ENCODE measurements around the gene SAPCD1. TPM values are rescaled to one million over a fixed set of nuclear protein-coding genes. Genes with fewer than 3 reads are reported as not detected.

SAPCD1 gene
- polyA plus RNA-seq, 3 donors, result 10.4 TPM; not detected in 2

DNA sequence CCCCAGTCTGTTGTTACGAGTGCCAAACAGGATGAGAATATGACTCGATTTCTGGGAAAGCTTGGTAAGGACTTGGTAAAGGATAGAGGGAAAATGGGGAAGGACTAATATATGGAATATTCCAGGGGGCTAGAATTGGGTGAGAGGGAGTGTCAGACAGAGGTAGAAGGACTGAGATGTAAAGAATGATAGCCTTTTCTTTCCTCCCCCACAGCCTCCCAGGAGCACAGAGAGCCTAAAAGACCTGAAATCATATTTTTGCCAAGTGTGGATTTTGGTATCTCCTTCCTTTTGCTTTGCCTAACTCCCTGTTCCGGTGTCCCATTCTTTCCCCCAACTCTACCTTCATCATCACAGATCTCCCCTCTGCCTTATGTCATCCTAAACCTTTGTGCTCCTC, 19.6 kb upstream of the SAPCD1 start:
- H3K27ac Mint-ChIP-seq, result peak overlapping the region in 2 of 7 donors; percentile 10 to 12
- TF ChIP-seq, protein P1, sequence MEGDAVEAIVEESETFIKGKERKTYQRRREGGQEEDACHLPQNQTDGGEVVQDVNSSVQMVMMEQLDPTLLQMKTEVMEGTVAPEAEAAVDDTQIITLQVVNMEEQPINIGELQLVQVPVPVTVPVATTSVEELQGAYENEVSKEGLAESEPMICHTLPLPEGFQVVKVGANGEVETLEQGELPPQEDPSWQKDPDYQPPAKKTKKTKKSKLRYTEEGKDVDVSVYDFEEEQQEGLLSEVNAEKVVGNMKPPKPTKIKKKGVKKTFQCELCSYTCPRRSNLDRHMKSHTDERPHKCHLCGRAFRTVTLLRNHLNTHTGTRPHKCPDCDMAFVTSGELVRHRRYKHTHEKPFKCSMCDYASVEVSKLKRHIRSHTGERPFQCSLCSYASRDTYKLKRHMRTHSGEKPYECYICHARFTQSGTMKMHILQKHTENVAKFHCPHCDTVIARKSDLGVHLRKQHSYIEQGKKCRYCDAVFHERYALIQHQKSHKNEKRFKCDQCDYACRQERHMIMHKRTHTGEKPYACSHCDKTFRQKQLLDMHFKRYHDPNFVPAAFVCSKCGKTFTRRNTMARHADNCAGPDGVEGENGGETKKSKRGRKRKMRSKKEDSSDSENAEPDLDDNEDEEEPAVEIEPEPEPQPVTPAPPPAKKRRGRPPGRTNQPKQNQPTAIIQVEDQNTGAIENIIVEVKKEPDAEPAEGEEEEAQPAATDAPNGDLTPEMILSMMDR (IDR thresholded peaks at IDR 0.05), result no peak
- WGBS (ENCODE audit: insufficient coverage), result no CpG with 5 or more reads among the region's 3 CpGs
- DNase-seq, result no peak
- Histone ChIP-seq H3K27ac (ENCODE audit: low read depth in 1 of 2, low read length in 2 of 2) (no peak overlapping the region), H3K4me3 (replicated peaks in 1 of 3; ENCODE audit: low read depth in 2 of 3, low read length in 3 of 3) (no peak overlapping the region), H3K79me2 (ENCODE audit: insufficient read depth, low read length) (peaks cover 23% of the 10 kb centered on the region), H4K20me1 (ENCODE audit: insufficient read depth, low read length) (no peaks in the 10 kb centered on the region), H3K9me3 (replicated peaks in 1 of 2; ENCODE audit: control insufficient read depth in 1 of 2, insufficient read depth in 1 of 2, low read length in 2 of 2) (no peaks in the 10 kb centered on the region), H3K4me1 (ENCODE audit: control insufficient read depth in 1 of 2, insufficient read depth in 2 of 2, low read length in 2 of 2) (peaks cover 28 to 38% of the 10 kb centered on the region in 2 donors), H3K4me2 (replicated peaks; ENCODE audit: extremely low read depth, low read length, poor library complexity, severe bottlenecking) (no peak overlapping the region), H2AFZ (ENCODE audit: insufficient read depth, low read depth, low read length, poor library complexity, severe bottlenecking) (no peak overlapping the region), H3K36me3 (replicated peaks in 1 of 2; ENCODE audit: control insufficient read depth in 1 of 2, insufficient read depth in 2 of 2, low read length in 2 of 2) (peaks cover 0 to 19% of the 10 kb centered on the region in 2 donors), H3K9ac (ENCODE audit: insufficient read depth, low read length, poor library complexity, severe bottlenecking) (no peak overlapping the region), H3K27me3 (ENCODE audit: control insufficient read depth in 2 of 2, insufficient read depth in 2 of 2, low read length in 2 of 2) (no peaks in the 10 kb centered on the region)
- no peaks in the 10 kb centered on the region for H3K9me3 Mint-ChIP-seq
- H3K27me3 Mint-ChIP-seq (ENCODE audit: low read depth in 3 of 3), result peaks cover 0 to 2% (median 0%) of the 10 kb centered on the region in 3 donors
- no peak overlapping the region for H3K4me3 Mint-ChIP-seq
- H3K4me1 Mint-ChIP-seq, result peaks cover 36% of the 10 kb centered on the region
- peaks cover 19 to 29% of the 10 kb centered on the region in 2 donors for H3K36me3 Mint-ChIP-seq
- intact Hi-C loops (cut with micrococcal nuclease), result no loop called here

DNA sequence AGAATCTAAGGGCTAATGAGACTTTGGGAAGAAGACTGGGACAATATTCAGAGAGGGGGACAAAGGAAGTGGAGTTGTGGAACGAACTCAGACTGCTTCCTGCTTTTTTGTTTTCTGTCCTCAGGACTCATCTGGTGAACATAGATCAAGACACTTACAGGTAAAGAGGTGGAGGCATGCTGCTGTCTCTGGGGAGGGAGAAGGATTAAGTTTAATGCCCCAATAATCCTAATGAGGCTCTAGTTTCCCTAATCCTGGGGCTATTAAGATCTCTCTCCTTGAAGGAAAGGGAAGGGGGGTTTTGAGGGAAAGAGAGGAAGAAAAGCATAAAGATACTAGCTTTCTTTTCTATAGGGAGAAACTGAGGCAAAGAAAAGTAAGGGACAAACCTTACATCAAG, 18.0 kb upstream of the SAPCD1 start:
- Mint-ChIP-seq H3K4me1 (peaks cover 21% of the 10 kb centered on the region), H3K36me3 (peaks cover 26 to 31% of the 10 kb centered on the region in 2 donors), H3K4me3 (no peak overlapping the region), H3K9me3 (no peaks in the 10 kb centered on the region), H3K27ac (peak overlapping the region in 3 of 7 donors; percentile 15 to 67 (median 26)), H3K27me3 (ENCODE audit: low read depth in 3 of 3) (peaks cover 0 to 2% (median 0%) of the 10 kb centered on the region in 3 donors)
- intact Hi-C loops (cut with micrococcal nuclease), result no loop called here
- H3K79me2 ChIP-seq (ENCODE audit: insufficient read depth, low read length), result peaks cover 19% of the 10 kb centered on the region
- H4K20me1 ChIP-seq (ENCODE audit: insufficient read depth, low read length), result no peaks in the 10 kb centered on the region
- no peak overlapping the region for H3K4me2 ChIP-seq (replicated peaks; ENCODE audit: extremely low read depth, low read length, poor library complexity, severe bottlenecking)
- peaks cover under 1 to 25% of the 10 kb centered on the region in 2 donors for H3K36me3 ChIP-seq (replicated peaks in 1 of 2; ENCODE audit: control insufficient read depth in 1 of 2, insufficient read depth in 2 of 2, low read length in 2 of 2)
- no peak overlapping the region for H3K9ac ChIP-seq (ENCODE audit: insufficient read depth, low read length, poor library complexity, severe bottlenecking)
- no CpG with 5 or more reads among the region's 1 CpG for WGBS (ENCODE audit: insufficient coverage)
- H2AFZ ChIP-seq (ENCODE audit: insufficient read depth, low read depth, low read length, poor library complexity, severe bottlenecking), result no peak overlapping the region
- H3K27ac ChIP-seq (ENCODE audit: low read depth in 1 of 2, low read length in 2 of 2), result no peak overlapping the region
- DNase-seq, result no peak
- H3K9me3 ChIP-seq (replicated peaks in 1 of 2; ENCODE audit: control insufficient read depth in 1 of 2, insufficient read depth in 1 of 2, low read length in 2 of 2), result no peaks in the 10 kb centered on the region
- TF ChIP-seq, protein P1 (IDR thresholded peaks at IDR 0.05), result no peak
- H3K4me3 ChIP-seq (replicated peaks in 1 of 3; ENCODE audit: low read depth in 2 of 3, low read length in 3 of 3), result no peak overlapping the region
- H3K27me3 ChIP-seq (ENCODE audit: control insufficient read depth in 2 of 2, insufficient read depth in 2 of 2, low read length in 2 of 2), result no peaks in the 10 kb centered on the region
- peaks cover 13 to 22% of the 10 kb centered on the region in 2 donors for H3K4me1 ChIP-seq (ENCODE audit: control insufficient read depth in 1 of 2, insufficient read depth in 2 of 2, low read length in 2 of 2)

Data from CD14-positive monocyte (primary cell).